ENCODE measurements around the gene INTS1. TPM values are rescaled to one million over a fixed set of nuclear protein-coding genes. Genes with fewer than 3 reads are reported as not detected.
"Not testable (repeated sequence)": the region's sequence is repeated elsewhere in the genome, so short reads cannot be mapped to it uniquely, and the experiment has no call there.

The INTS1 gene
- total RNA-seq, 1 experiment from 2014 or later = 122 TPM

DNA sequence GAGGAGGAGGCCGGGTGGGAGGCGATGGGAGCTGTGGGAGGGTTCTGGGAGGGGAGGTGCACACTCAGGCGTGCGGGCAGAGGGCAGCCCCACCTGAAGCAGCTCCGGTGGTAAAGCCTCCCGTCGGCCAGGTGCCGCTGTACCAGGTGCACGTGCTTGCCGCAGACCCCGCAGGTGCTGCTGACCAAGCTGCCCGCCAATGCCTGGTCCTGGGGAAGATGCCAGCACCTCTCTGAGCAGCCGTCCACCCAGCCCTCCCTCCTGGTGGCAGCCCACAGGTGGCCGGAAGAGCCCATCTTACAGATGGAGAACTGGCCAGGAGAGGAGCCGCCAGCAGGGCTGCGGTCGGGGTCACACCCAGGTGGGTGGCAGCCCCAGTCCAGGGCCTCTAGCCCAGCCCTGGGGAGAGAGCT lies 57.6 kb downstream of the INTS1 start:
- no peaks in the 10 kb centered on the region for H3K9me3 Mint-ChIP-seq (ENCODE audit: unreplicated experiment)
- no TSS peak for BruUV-seq (replicated peaks)
- H3K27ac Mint-ChIP-seq (ENCODE audit: unreplicated experiment) = no peak overlapping the region
- H3K4me1 Mint-ChIP-seq (ENCODE audit: low read depth, unreplicated experiment) = no peaks in the 10 kb centered on the region
- intact Hi-C loops (cut with micrococcal nuclease; ENCODE audit: unreplicated experiment) = no loop called here
- no peak for DNase-seq
- Histone ChIP-seq H3K9me3 (no peaks in the 10 kb centered on the region), H3K36me3 (ENCODE audit: control insufficient read depth, insufficient read depth, low read length) (no peaks in the 10 kb centered on the region), H3K27me3 (replicated peaks; ENCODE audit: control insufficient read depth, insufficient read depth, low read length) (no peaks in the 10 kb centered on the region), H3K4me1 (no peaks in the 10 kb centered on the region), H3K4me3 (ENCODE audit: low read depth, low read length) (no peak overlapping the region)
- H3K4me3 Mint-ChIP-seq (ENCODE audit: unreplicated experiment) = no peak overlapping the region
- TF ChIP-seq, protein P1, sequence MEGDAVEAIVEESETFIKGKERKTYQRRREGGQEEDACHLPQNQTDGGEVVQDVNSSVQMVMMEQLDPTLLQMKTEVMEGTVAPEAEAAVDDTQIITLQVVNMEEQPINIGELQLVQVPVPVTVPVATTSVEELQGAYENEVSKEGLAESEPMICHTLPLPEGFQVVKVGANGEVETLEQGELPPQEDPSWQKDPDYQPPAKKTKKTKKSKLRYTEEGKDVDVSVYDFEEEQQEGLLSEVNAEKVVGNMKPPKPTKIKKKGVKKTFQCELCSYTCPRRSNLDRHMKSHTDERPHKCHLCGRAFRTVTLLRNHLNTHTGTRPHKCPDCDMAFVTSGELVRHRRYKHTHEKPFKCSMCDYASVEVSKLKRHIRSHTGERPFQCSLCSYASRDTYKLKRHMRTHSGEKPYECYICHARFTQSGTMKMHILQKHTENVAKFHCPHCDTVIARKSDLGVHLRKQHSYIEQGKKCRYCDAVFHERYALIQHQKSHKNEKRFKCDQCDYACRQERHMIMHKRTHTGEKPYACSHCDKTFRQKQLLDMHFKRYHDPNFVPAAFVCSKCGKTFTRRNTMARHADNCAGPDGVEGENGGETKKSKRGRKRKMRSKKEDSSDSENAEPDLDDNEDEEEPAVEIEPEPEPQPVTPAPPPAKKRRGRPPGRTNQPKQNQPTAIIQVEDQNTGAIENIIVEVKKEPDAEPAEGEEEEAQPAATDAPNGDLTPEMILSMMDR (IDR thresholded peaks at IDR 0.05; ENCODE audit: insufficient read depth in 1 of 2, low read depth in 1 of 2, low read length in 1 of 2, severe bottlenecking in 1 of 2, unreplicated experiment in 1 of 2) = no peak
- H3K36me3 Mint-ChIP-seq (ENCODE audit: insufficient read depth, unreplicated experiment) = peaks cover 6% of the 10 kb centered on the region
- CTCF ChIA-PET = interaction anchor here (0.6 to 0.7 kb wide), 2 partner anchors 218 to 223 kb away, joined by 3 to 6 read pairs; no protein-coding TSS in a partner anchor
- POLR2A ChIA-PET = no interaction called here
- H3K27me3 Mint-ChIP-seq (ENCODE audit: insufficient read depth, unreplicated experiment) = no peaks in the 10 kb centered on the region

DNA sequence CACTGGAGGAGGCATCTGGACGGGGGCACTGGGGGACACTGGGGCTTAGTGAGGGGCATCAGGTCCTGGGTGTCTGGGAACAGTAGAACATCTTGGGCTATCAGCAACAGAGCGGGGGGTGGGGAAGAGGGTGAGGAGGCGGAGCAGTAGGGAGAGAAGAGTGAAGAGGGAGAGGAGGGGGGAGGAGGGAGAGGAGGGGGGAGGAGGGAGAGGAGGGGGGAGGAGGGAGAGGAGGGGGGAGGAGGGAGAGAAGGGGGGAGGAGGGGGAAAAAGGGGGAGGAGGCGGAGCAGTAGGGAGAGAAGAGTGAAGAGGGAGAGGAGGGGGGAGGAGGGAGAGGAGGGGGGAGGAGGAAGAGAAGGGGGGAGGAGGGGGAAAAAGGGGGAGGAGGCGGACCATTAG lies 58.2 kb downstream of the INTS1 start:
- POLR2A ChIA-PET; DNase-seq; BruUV-seq (replicated peaks); H3K36me3 Mint-ChIP-seq (ENCODE audit: insufficient read depth, unreplicated experiment); H3K4me3 Mint-ChIP-seq (ENCODE audit: unreplicated experiment); H3K27ac Mint-ChIP-seq (ENCODE audit: unreplicated experiment); H3K4me1 Mint-ChIP-seq (ENCODE audit: low read depth, unreplicated experiment); H3K4me1 ChIP-seq; intact Hi-C loops (cut with micrococcal nuclease; ENCODE audit: unreplicated experiment); H3K36me3 ChIP-seq (ENCODE audit: control insufficient read depth, insufficient read depth, low read length); H3K27me3 Mint-ChIP-seq (ENCODE audit: insufficient read depth, unreplicated experiment); H3K9me3 ChIP-seq; H3K27me3 ChIP-seq (replicated peaks; ENCODE audit: control insufficient read depth, insufficient read depth, low read length); H3K4me3 ChIP-seq (ENCODE audit: low read depth, low read length); H3K9me3 Mint-ChIP-seq (ENCODE audit: unreplicated experiment): not testable (repeated sequence)
- CTCF ChIA-PET = interaction anchor here (0.6 kb wide), 1 partner anchor 218 kb away, joined by 3 read pairs; no protein-coding TSS in a partner anchor

DNA sequence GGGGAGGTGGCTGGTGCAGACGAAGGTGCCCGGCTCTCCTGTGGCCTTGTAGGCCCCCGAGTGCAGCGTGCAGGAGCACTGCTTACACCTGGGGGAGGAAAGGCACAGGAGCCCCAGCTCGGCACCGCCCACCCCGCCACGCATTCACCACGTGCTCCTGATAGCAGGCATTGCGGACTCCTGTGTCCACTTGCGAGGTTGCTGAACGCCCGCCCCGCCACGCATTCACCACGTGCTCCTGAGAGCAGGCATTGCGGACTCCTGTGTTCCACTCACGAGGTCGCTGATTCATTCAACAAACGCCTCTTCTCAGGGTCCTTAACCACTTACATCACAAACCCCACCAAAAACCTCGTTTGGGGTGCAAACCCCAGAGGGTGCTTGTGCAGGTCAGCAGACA lies 58.8 kb downstream of the INTS1 start:
- no peaks in the 10 kb centered on the region for H3K36me3 ChIP-seq (ENCODE audit: control insufficient read depth, insufficient read depth, low read length)
- ChIA-PET CTCF (no interaction called here), POLR2A (no interaction called here)
- H3K9me3 ChIP-seq = no peaks in the 10 kb centered on the region
- TF ChIP-seq, protein P1 (IDR thresholded peaks at IDR 0.05; ENCODE audit: insufficient read depth in 1 of 2, low read depth in 1 of 2, low read length in 1 of 2, severe bottlenecking in 1 of 2, unreplicated experiment in 1 of 2) = no peak
- DNase-seq = no peak
- H3K4me1 ChIP-seq = no peaks in the 10 kb centered on the region
- Mint-ChIP-seq H3K9me3 (ENCODE audit: unreplicated experiment) (no peaks in the 10 kb centered on the region), H3K36me3 (ENCODE audit: insufficient read depth, unreplicated experiment) (peaks cover 6% of the 10 kb centered on the region), H3K27me3 (ENCODE audit: insufficient read depth, unreplicated experiment) (no peaks in the 10 kb centered on the region), H3K4me3 (ENCODE audit: unreplicated experiment) (no peak overlapping the region), H3K4me1 (ENCODE audit: low read depth, unreplicated experiment) (no peaks in the 10 kb centered on the region), H3K27ac (ENCODE audit: unreplicated experiment) (no peak overlapping the region)
- intact Hi-C loops (cut with micrococcal nuclease; ENCODE audit: unreplicated experiment) = no loop called here
- H3K4me3 ChIP-seq (ENCODE audit: low read depth, low read length) = no peak overlapping the region
- BruUV-seq (replicated peaks) = no TSS peak
- no peaks in the 10 kb centered on the region for H3K27me3 ChIP-seq (replicated peaks; ENCODE audit: control insufficient read depth, insufficient read depth, low read length)

DNA sequence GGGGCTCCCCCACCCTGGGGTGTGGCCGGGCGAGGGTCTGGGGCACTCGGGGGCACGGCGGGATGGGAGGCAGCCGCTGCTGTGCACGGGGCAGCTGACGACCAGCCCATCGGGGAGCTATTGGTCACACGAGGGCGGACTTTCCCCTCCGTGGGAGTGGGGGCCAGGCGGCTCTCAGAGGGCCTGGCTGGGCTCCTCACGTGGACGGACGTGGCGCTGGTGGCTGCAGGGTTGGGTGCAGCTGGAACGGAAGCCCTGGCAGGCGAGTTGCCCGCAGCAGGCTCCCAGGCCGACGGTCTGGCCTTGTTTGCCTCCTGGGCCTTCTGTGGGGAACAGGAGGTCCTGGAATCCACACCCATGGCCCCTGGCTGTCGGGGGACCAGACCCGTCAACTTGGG lies 59.3 kb downstream of the INTS1 start:
- POLR2A ChIA-PET = no interaction called here
- intact Hi-C loops (cut with micrococcal nuclease; ENCODE audit: unreplicated experiment) = no loop called here
- Histone ChIP-seq H3K36me3 (ENCODE audit: control insufficient read depth, insufficient read depth, low read length) (no peaks in the 10 kb centered on the region; the same call in 1 of the 2 replicates), H3K27me3 (replicated peaks; ENCODE audit: control insufficient read depth, insufficient read depth, low read length) (no peaks in the 10 kb centered on the region), H3K4me3 (ENCODE audit: low read depth, low read length) (no peak overlapping the region), H3K9me3 (no peaks in the 10 kb centered on the region), H3K4me1 (no peaks in the 10 kb centered on the region)
- no peaks in the 10 kb centered on the region for H3K9me3 Mint-ChIP-seq (ENCODE audit: unreplicated experiment)
- no peaks in the 10 kb centered on the region for H3K4me1 Mint-ChIP-seq (ENCODE audit: low read depth, unreplicated experiment)
- CTCF ChIA-PET = no interaction called here
- no peak for DNase-seq
- H3K4me3 Mint-ChIP-seq (ENCODE audit: unreplicated experiment) = no peak overlapping the region
- TF ChIP-seq, protein P1 (IDR thresholded peaks at IDR 0.05; ENCODE audit: insufficient read depth in 1 of 2, low read depth in 1 of 2, low read length in 1 of 2, severe bottlenecking in 1 of 2, unreplicated experiment in 1 of 2) = no peak
- no TSS peak for BruUV-seq (replicated peaks)
- peaks cover 6% of the 10 kb centered on the region for H3K36me3 Mint-ChIP-seq (ENCODE audit: insufficient read depth, unreplicated experiment)
- no peaks in the 10 kb centered on the region for H3K27me3 Mint-ChIP-seq (ENCODE audit: insufficient read depth, unreplicated experiment)
- H3K27ac Mint-ChIP-seq (ENCODE audit: unreplicated experiment) = no peak overlapping the region
